Measurements from ENCODE around the gene NMU.

DNA sequence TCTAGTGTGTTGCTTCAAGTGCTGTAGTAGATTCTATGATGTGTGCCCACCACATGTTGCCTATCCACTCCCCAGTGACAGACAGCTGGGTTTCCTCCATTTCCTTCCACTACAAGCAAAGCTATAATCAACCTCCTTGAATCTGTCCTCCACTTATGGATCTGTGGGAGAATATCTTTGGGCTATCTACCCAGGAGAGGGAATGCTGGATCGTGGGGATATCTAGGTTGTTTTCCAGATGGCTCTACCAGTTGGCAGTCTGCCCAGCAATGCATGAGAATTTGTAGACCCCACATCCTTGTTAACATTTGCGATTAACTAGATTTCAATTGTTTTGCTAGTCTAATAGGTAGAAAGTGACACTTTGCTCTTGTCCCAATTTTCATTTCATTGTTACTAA, 10.3 kb downstream of the NMU start:
- TF ChIP-seq, protein P1, sequence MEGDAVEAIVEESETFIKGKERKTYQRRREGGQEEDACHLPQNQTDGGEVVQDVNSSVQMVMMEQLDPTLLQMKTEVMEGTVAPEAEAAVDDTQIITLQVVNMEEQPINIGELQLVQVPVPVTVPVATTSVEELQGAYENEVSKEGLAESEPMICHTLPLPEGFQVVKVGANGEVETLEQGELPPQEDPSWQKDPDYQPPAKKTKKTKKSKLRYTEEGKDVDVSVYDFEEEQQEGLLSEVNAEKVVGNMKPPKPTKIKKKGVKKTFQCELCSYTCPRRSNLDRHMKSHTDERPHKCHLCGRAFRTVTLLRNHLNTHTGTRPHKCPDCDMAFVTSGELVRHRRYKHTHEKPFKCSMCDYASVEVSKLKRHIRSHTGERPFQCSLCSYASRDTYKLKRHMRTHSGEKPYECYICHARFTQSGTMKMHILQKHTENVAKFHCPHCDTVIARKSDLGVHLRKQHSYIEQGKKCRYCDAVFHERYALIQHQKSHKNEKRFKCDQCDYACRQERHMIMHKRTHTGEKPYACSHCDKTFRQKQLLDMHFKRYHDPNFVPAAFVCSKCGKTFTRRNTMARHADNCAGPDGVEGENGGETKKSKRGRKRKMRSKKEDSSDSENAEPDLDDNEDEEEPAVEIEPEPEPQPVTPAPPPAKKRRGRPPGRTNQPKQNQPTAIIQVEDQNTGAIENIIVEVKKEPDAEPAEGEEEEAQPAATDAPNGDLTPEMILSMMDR (optimal IDR thresholded peaks at IDR 0.05 in 1 of 3, IDR thresholded peaks at IDR 0.05 in 1 of 3, conservative IDR thresholded peaks at IDR 0.05 in 1 of 3; ENCODE audit: extremely low read depth in 1 of 3, insufficient read depth in 2 of 3, low read length in 3 of 3): no peak
- TF ChIP-seq EZH2 (IDR thresholded peaks at IDR 0.05; ENCODE audit: low read length): no peak
